NCI-H1105 (cell line): ENCODE measurements around the gene PSD4.
A peak's percentile ranks its signal among the peaks of the same experiment; 100 is the strongest.

Experiments used
- DNase-seq: peaks from one replicate; lab custom pipeline; 2025; lab: John Stamatoyannopoulos, UW

PSD4 gene

DNA sequence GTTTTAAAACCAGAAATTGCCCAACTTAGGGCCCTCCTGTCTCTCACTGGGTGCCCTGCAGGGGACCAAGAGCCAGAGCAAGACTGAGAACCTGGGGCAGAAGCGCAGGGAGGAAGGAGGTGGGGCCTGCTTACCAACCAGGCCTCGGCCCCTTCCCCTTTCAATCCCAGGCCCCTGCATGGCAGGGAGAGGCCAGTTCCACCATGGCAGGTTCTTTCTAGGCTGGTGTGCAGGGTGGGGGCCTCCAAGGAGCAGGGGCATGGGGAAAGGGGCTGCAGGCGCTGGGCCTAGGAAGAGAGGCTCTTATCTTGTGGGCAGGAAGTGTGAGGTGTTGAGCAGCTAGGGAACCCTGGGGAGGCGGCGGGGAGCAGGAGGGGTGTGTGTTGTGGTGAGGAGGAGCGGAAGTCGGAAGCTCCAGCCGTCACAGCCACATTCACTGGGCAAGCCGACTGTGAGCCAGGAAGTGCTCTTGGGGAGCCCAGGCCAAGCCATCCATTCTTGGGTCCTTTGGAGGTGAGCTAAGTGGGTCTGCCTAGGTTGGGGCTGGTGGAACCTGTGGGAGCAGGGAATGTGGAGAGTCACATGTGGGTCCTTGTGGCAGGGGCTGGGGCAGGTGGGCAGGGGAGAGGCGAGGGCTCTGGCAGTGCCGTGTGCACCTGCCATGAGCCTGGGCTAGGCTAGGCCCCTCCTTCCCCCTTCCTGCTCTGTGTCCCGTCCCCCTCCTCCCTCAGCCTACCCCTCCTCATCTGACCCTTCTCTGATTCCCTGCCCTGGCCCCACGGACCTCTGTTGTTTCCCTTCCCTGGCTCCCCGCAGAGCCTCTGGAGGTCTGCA, at the start of gene PSD4:
TSS of gene PSD4 (plus strand) at position 430 of the 834 bp plus-strand sequence. CDS start 8,486 bp downstream, outside the sequence.
- no peak for DNase-seq

DNA sequence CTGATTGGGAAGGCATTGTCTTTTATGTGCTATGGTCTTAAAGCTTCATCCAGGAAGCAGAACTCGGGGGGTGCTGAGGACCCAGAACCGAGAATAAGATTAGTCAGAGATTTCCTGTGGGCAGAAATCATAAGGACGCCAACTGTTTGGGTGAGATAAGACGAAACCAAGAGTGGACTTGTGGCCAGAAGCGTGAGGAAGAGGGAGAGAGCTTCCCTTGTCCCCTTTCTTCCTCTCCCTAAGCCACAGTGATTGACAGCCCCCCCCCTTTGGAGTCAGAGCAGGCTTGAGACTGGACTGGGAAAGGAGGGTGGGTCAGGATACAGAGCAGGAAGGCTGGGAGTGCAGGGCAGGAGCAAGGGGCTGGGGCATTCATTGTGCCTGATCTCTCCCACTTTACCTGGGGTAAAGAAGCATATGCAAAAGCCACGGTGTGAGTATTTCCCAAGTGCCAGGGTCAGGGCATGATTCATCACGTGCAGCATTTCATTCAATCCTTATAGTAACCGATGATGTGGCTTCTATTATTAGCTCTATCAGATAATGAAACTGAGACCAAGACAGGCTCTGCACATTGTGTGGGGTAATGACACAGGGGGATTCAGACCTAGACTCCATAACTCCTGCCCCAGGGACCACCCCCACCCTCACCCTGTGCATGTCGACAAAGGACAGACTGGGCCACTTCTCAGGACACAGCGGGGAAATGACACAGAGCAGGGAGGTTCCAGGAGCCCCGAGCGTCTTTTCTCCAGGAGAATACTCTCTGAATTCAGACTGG, 49.4 kb upstream of the PSD4 start:
- DNase-seq, result no peak

DNA sequence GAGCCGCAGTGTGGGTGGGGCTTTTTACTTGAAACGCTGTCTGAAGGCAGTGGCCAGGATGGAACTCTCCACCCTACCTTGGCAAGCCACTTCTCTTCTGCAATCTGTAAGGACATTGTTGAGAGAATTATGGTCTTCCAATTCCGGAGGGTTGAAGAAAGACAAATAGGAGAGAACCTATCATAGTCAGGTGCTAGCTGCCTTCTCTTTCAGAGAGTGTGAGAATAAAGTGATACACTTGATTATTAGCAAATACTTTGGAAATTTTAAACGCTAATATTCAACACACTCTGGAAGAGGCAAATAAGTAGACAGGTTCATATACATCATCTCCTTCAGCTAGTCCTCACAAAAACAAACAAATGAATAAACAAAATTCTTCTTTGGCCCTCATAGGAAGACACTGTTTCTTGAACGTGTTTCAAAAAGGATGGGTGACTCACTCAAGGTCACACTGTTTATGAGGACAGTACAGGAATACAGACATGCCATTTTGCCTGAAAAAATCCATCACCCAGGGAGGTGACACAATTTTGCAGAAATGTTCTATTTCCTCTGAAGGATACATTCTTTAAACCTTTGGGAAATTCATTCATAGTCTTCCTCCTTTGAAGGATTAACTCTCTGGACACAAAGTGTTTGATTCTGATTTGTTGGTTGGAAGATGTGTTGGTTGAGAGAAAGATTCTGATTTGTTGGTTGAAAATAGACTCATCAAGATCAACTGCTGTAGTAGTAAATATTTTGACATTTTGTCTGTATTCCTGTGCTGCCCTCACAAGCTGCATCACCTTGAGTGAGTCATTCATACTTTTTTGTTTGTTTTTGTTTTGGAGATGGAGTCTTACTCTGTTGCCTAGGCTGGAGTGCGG, 48.6 kb upstream of the PSD4 start:
- no peak for DNase-seq

DNA sequence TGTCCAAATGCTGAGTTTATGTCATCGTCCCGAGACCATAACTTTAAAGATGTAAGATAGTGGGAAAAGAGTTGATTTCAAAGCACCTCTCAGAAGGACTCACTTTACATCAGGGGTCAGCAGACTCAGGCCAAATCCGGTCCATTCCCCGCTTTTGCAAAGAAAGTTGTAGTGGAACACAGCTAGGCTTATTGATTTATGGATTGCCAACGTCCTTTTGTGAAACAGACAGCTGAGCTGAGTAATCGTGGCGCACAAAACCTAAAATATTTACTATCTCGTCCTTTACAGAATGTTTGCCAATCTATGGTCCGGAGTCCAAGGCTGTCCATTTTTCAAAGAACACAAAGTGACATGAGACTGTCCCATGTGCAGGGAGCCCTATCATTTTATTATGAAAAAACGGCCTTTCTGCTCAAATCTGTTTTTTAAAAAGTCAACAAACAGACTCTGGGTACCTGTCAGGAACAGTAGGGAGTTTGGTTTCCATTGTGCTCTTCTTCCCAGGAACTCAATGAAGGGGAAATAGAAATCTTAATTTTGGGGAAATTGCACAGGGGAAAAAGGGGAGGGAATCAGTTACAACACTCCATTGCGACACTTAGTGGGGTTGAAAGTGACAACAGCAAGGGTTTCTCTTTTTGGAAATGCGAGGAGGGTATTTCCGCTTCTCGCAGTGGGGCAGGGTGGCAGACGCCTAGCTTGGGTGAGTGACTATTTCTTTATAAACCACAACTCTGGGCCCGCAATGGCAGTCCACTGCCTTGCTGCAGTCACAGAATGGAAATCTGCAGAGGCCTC, 46.7 kb upstream of the PSD4 start, which contains the start of gene IL1RN:
TSS of gene IL1RN (plus strand) at position 754 of the 801 bp plus-strand sequence. CDS start at position 781, 27 bp downstream.
- DNase-seq, result no peak

DNA sequence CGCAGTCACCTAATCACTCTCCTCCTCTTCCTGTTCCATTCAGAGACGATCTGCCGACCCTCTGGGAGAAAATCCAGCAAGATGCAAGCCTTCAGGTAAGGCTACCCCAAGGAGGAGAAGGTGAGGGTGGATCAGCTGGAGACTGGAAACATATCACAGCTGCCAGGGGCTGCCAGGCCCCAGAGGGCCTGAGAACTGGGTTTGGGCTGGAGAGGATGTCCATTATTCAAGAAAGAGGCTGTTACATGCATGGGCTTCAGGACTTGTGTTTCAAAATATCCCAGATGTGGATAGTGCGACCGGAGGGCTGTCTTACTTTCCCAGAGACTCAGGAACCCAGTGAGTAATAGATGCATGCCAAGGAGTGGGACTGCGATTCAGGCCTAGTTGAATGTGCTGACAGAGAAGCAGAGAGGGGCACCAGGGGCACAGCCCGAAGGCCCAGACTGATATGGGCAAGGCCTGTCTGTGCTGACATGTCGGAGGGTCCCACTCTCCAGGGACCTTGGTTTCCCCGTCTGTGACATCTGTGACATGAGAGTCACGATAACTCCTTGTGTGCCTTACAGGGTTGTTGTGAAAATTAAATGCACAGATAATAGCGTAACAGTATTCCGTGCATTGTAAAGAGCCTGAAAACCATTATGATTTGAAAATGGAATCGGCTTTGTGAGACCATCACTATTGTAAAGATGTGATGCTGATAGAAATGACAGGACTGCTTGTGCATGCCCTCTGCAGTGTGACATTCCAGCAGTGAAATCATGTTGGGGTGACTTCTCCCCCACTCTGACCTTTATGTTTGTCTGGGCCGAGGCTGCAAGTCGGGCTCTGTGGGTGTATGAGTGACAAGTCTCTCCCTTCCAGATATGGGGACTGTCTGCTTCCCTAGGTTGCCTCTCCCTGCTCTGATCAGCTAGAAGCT, 45.9 kb upstream of the PSD4 start:
- DNase-seq, result no peak

DNA sequence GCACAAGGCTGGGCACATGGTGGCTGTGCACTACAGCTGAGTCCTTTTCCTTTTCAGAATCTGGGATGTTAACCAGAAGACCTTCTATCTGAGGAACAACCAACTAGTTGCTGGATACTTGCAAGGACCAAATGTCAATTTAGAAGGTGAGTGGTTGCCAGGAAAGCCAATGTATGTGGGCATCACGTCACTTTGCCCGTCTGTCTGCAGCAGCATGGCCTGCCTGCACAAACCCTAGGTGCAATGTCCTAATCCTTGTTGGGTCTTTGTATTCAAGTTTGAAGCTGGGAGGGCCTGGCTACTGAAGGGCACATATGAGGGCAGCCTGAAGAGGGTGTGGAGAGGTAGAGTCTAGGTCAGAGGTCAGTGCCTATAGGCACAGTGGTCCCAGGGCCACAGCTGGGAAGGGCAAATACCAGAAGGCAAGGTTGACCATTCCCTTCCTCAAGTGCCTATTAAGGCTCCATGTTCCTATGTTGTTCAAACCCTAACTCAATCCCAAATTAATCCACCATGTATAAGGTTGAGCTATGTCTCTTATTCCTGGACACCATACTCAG, 44.2 kb upstream of the PSD4 start:
- no peak for DNase-seq

DNA sequence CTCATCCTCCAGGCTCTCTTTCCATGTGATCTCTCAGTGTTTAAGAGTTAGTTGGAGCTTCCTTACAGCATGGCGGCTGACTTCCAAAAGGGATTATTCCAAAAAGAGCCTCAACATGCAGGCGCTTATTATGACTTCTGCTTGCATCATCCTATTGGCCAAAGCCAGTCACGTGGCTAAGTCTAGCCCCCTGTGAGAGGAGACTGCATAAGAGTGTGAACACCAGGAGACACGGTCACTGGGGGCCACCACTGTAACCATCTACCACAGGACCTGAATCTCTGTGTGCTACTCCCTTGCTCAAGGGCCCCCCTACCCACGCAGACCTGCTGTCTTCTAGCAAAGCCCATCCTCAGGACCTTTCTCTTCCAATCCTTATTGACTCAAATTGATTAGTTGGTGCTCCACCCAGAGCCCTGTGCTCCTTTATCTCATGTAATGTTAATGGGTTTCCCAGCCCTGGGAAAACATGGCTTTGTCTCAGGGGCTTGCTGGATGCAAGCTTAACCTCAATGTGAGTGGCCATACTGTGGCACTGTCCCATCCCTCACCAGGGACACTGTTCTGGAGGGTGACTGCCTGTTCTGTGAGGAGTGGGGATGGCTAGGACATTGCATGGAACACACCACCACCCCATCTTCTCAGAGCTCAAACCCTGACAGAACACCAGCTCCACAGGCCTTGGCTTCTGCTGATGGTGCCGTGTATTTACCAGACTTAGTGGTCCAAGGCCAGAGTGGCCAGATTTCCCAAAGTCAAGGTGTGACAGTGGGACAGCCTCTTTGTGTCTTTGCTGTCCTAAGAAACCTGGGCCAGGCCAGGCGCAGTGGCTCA, 42.2 kb upstream of the PSD4 start:
- DNase-seq, result no peak

DNA sequence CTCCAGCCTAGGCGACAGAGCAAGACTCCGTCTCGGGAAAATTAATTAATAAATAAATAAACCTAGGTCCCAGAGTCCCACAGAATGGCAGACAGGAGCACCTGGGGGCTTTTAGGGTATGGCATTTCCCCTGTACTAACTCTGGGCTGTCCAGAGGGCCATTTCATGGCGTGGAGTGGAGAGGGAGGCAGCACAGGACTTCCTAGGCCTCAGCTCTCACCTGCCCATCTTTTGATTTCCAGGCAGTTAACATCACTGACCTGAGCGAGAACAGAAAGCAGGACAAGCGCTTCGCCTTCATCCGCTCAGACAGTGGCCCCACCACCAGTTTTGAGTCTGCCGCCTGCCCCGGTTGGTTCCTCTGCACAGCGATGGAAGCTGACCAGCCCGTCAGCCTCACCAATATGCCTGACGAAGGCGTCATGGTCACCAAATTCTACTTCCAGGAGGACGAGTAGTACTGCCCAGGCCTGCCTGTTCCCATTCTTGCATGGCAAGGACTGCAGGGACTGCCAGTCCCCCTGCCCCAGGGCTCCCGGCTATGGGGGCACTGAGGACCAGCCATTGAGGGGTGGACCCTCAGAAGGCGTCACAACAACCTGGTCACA, 41.3 kb upstream of the PSD4 start:
- DNase-seq, result no peak

DNA sequence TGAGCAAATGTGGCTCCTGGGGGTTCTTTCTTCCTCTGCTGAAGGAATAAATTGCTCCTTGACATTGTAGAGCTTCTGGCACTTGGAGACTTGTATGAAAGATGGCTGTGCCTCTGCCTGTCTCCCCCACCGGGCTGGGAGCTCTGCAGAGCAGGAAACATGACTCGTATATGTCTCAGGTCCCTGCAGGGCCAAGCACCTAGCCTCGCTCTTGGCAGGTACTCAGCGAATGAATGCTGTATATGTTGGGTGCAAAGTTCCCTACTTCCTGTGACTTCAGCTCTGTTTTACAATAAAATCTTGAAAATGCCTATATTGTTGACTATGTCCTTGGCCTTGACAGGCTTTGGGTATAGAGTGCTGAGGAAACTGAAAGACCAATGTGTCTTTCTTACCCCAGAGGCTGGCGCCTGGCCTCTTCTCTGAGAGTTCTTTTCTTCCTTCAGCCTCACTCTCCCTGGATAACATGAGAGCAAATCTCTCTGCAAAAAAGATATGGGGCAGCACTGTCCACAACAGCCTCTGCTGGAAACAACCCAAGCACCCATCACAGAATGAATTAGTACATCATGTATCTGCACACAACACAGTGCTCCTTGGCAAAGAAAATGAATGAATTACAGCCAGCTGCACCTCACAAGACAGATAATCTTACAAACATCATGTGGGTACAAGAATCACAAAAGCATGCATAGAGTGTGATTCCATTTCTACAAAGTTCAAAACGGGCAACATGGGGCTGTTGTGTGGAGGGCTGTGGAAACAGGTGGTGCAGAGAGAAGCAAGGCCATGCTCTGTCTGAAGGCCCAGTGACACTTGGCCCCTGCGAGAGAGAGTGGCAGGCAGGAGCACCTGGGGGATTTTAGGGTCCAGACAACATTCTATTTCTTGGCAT, 39.8 kb upstream of the PSD4 start:
- DNase-seq, result no peak

DNA sequence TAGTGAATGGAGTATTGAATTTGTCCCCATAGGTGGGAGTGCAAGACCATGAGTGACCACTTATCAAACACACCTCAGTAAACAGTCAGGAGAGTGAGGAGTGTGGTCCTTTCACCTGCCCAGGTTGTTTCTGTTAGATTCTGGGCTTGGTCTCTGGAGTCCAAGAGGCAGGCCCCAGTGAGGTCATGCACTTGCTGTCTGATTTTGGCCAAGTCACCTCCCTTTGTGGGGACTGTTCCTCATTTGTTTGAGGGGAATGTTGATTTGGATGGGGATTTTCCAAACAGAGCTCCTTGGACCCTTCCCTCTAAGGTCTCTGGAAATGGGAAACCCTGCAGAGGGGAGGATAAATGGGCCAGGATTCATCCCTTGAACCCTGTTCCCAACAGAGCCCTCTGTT, 39.1 kb upstream of the PSD4 start:
- DNase-seq, result no peak

DNA sequence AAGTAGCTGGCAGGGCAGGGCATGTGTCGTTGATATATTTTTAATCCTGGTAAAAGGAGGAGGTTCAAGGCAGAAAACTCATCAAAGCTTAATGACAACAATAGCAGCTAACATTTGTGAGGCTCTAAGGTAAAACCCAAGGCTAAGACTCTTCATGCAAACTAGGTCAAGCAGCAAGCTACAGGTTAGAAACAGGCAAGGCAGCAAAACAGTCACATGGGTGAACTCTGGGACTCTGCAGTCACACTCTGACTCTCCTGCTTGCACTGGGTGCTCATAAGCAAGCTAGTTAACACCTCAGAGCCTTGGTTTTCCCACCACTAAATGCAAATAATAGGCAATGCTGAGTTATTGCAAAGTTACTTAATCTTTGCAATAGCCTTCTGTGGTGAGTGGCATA, 38.5 kb upstream of the PSD4 start:
- no peak for DNase-seq

DNA sequence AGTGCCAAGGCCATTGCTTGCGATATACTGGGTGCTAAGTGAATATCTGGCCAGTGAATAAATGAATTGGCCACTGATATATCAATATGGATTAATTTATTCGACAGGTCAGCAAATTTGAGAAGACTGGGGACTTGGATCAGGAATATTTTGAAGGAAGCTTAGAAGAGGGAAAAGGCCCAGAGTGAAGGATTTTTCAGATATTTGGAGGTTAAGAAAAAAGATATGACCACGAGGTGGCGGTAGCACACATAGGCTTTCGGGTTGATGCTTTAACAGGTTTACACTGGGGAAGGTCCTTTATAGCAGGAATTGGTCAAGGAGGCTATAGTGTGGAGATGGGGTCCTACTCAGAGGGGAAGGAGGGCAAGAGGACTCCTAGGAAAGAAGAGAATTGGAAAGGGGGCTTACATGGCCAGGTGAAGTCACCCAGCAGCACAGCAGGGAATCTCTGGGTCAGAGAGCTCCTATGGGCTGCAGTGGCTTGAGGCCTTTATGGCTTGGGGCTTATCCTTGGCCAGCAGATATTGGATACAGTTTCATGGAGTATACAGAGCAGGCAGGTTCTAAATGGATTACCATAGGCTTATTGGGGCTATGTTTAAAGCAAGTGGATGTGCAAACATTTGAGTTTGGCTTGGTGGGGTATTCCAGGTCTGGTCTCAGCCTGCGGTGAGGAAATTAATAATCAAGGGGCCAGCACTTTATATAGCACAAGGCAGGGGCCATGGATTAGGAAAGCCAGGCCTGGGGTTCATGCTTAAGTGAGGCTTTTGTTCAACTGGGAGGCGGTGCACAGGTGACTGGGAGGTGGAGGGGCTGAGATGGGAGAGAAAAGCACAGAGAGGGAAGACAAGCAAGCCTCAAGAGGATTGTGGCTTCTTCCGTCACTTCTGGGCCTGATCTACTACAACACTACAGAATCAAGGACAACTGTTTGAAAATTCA, 36.7 kb upstream of the PSD4 start:
- no peak for DNase-seq

DNA sequence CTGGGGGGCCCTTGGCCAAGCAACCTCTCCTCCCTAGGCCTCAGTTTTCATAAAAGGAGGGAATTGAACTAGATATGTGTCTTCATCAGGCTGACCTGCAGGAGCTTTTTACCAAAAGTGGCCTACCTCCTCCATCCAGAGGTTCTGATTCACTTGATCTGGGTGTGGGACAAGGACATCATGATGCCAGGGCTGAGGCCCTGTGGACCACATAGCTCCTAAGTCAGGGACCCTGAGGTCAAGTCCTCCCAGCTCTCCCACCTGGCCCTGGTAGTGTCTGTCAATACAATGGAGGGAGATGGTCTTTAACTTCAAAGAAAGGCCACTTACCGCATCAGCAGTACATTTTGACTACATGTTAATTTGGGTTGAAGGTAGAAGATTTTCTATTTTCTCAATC, 35.9 kb upstream of the PSD4 start:
- no peak for DNase-seq

DNA sequence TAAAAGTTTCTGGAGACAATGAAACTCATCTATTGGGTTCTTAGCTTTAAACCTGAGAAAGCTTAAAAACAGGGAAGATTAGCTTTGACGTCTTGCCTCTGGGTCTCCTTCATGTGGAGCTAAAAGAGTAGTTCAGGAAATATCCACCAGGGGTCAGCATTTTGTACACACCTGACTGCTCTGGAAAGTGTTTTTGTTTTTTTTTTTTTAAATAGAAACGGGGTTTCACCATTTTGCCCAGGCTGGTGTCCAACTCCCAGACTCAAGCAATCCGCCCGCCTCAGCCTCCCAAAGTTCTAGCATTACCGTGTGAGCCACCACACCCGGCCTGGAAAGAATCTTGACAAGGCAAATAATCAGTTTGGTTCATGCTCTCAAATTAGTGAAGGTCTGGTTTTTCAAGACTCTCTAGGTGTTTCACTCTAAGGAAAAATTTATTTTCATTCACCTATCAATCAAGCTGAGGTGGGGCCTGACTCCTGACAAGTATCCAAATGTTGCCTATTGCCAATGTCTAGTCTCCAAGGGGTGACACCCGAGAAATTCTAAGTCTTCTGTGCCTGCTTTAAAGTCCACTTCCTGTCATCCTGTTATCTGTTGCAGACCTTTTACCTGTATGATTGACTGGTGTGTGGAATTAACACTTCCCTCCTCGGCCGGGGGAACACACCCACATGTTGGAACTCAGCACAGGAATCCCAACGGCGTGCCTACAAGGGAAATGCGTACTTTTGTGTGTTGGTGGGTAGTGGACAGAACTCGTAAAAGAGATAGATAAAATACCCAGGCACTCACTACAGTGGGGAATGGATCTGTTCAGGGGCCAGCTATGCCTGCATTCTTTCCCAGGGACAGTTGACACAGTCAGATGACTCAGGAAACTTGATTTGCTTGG, 35.1 kb upstream of the PSD4 start:
- peak; percentile 57 for DNase-seq

DNA sequence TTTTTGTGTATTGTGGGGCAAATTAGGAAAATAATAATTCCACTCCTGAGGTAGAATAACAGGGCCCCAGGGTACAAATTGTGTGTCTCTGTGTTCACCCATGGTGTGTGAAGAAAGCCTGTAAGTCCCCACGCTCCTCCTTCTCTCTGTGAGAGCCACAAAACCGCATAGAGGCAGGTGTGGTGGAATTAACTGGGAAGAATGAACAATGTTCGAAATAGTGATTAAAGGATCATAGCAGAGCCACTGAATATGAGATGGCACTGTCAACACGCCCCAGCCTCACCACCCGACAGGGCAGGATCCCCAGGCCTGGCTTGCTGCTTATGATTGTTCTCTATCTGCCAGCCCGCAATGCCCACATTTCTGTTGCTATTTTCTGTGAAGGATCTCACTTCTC, 32.3 kb upstream of the PSD4 start:
- DNase-seq, result no peak
